Measurements from ENCODE around the gene C6orf52. TPM values are rescaled to one million over a fixed set of nuclear protein-coding genes. Genes with fewer than 3 reads are reported as not detected.
"Not testable (repeated sequence)": the region's sequence is repeated elsewhere in the genome, so short reads cannot be mapped to it uniquely, and the experiment has no call there.

Gene C6orf52
- 0.26 TPM in 1 of 2 replicates, not detected in the other for total RNA-seq

- DNase-seq (ENCODE audit: low read depth, low spot score), result peak; percentile 75
Measured at GRCh38 chr6:10694302-10695085, at the start of gene C6orf52, which contains the start of gene PAK1IP1. C6orf52 (minus strand) TSS chr6:10694616; CDS start chr6:10687550, 7,066 bp downstream. PAK1IP1 (plus strand) TSS chr6:10694972; CDS start chr6:10694986, 14 bp downstream.

- DNase-seq (ENCODE audit: low read depth, low spot score), result no peak
Measured at GRCh38 chr6:10743515-10743914, 49.1 kb upstream of the C6orf52 start.

- no peak for DNase-seq (ENCODE audit: low read depth, low spot score)
Measured at GRCh38 chr6:10742251-10742650, 47.8 kb upstream of the C6orf52 start.

- not testable (repeated sequence) for DNase-seq (ENCODE audit: low read depth, low spot score)
Measured at GRCh38 chr6:10741643-10742042, 47.2 kb upstream of the C6orf52 start.

GRCh38 chr6:10740061-10740460, 45.6 kb upstream of the C6orf52 start:
- DNase-seq (ENCODE audit: low read depth, low spot score), result no peak

GRCh38 chr6:10736731-10737130, 42.3 kb upstream of the C6orf52 start:
- no peak for DNase-seq (ENCODE audit: low read depth, low spot score)

GRCh38 chr6:10733863-10734262, 39.4 kb upstream of the C6orf52 start:
- no peak for DNase-seq (ENCODE audit: low read depth, low spot score)

- no peak for DNase-seq (ENCODE audit: low read depth, low spot score)
Measured at GRCh38 chr6:10733151-10733715, 38.8 kb upstream of the C6orf52 start.

GRCh38 chr6:10730254-10730653, 35.8 kb upstream of the C6orf52 start:
- no peak for DNase-seq (ENCODE audit: low read depth, low spot score)

GRCh38 chr6:10725716-10726115, 31.3 kb upstream of the C6orf52 start:
- DNase-seq (ENCODE audit: low read depth, low spot score), result no peak

- DNase-seq (ENCODE audit: low read depth, low spot score), result no peak
Measured at GRCh38 chr6:10725044-10725443, 30.6 kb upstream of the C6orf52 start.

GRCh38 chr6:10723567-10723881, 29.1 kb upstream of the C6orf52 start:
- DNase-seq (ENCODE audit: low read depth, low spot score), result no peak

- peak; percentile 94 for DNase-seq (ENCODE audit: low read depth, low spot score)
Measured at GRCh38 chr6:10722820-10723566, 28.6 kb upstream of the C6orf52 start, which contains the start of gene TMEM14C. TMEM14C (plus strand) TSS chr6:10723070; CDS start chr6:10724614, 1,544 bp downstream.

GRCh38 chr6:10722570-10722819, 28.1 kb upstream of the C6orf52 start:
- no peak for DNase-seq (ENCODE audit: low read depth, low spot score)

GRCh38 chr6:10721850-10722569, 27.6 kb upstream of the C6orf52 start:
- DNase-seq (ENCODE audit: low read depth, low spot score), result no peak

- not testable (repeated sequence) for DNase-seq (ENCODE audit: low read depth, low spot score)
Measured at GRCh38 chr6:10720960-10721849, 26.8 kb upstream of the C6orf52 start.

- DNase-seq (ENCODE audit: low read depth, low spot score), result no peak
Measured at GRCh38 chr6:10720265-10720959, 26.0 kb upstream of the C6orf52 start.

GRCh38 chr6:10719964-10720264, 25.5 kb upstream of the C6orf52 start:
- DNase-seq (ENCODE audit: low read depth, low spot score), result no peak

GRCh38 chr6:10719296-10719963, 25.0 kb upstream of the C6orf52 start:
- no peak for DNase-seq (ENCODE audit: low read depth, low spot score)

GRCh38 chr6:10713962-10714361, 19.5 kb upstream of the C6orf52 start:
- DNase-seq (ENCODE audit: low read depth, low spot score), result no peak
